IMR-90 (cell line): Measurements from ENCODE around the gene KIFAP3. TPM values are rescaled to one million over a fixed set of nuclear protein-coding genes. Genes with fewer than 3 reads are reported as not detected.

ENCODE experiments used
- ATAC-seq: fragments of 200-7000 bp; cut with Tn5 transposase; 2 replicates; pipeline ENCODE4 v1.9.1; 2020; ENCODE audit warnings: low read depth, mild to moderate bottlenecking, moderate library complexity
- BruUV-seq: library from RNA; stranded (reverse); fragments of 400-500 nt; replicated peaks from 2 replicates; lab custom pipeline; 2021; lab: Mats Ljungman, UMichigan
- CTCF ChIA-PET: fragments of 300-600 bp; formaldehyde crosslinking; extraction: SDS; loops from one replicate; lab custom pipeline; 2021; ENCODE audit warnings: antibody characterized with exemption; lab: Yijun Ruan, JAX
- POLR2A ChIA-PET: fragments of 300-600 bp; sonication (Branson Sonifier 250); formaldehyde crosslinking; loops from one replicate; lab custom pipeline; 2022; ENCODE audit warnings: antibody characterized with exemption; ENCODE audit not compliant: unreplicated experiment; lab: Charles Lee
- DNase-seq: peaks from one replicate; pipeline ENCODE4 v3.0.0; 2013
- H2AFZ ChIP-seq: replicated peaks from 2 replicates; pipeline ENCODE3; 2013; ENCODE audit warnings: low read length, mild to moderate bottlenecking; ENCODE audit not compliant: poor library complexity
- H2AK5ac ChIP-seq: 2 replicates; pipeline ENCODE4 v1.6.1; 2013; ENCODE audit warnings: low read depth, low read length, inconsistent platforms
- H2AK9ac ChIP-seq: replicated peaks from 2 replicates; pipeline ENCODE3; 2013; ENCODE audit warnings: mild to moderate bottlenecking, low read depth, low read length, moderate library complexity; ENCODE audit not compliant: poor library complexity
- H2BK120ac ChIP-seq: 2 replicates; pipeline ENCODE4 v1.6.1; 2013; ENCODE audit warnings: low read depth, low read length, inconsistent platforms
- H2BK15ac ChIP-seq: 3 replicates; pipeline ENCODE4 v1.6.1; 2013; ENCODE audit warnings: low read depth, low read length, inconsistent platforms
- H2BK20ac ChIP-seq: 2 replicates; pipeline ENCODE4 v1.6.1; 2013; ENCODE audit warnings: low read depth, mild to moderate bottlenecking, inconsistent platforms, low read length, moderate library complexity
- H2BK5ac ChIP-seq: 2 replicates; pipeline ENCODE4 v1.6.1; 2013; ENCODE audit warnings: mild to moderate bottlenecking, low read depth, low read length, inconsistent platforms; ENCODE audit not compliant: poor library complexity, severe bottlenecking
- H3K14ac ChIP-seq: replicated peaks from 2 replicates; pipeline ENCODE4 v1.6.1; 2013; ENCODE audit warnings: low read depth, low read length, inconsistent platforms
- H3K18ac ChIP-seq: 2 replicates; pipeline ENCODE4 v1.6.1; 2013; ENCODE audit warnings: low read depth, low read length, control low read depth
- H3K23ac ChIP-seq: 2 replicates; pipeline ENCODE4 v1.6.1; 2013; ENCODE audit warnings: low read depth, low read length, inconsistent platforms
- H3K27ac ChIP-seq: 2 replicates; pipeline ENCODE4 v1.5.1; 2013; ENCODE audit warnings: mild to moderate bottlenecking, control low read depth, low read length; ENCODE audit not compliant: insufficient read depth
- H3K27me3 ChIP-seq: 2 replicates; pipeline ENCODE4 v1.6.1; 2013; ENCODE audit warnings: low read length; ENCODE audit not compliant: control insufficient read depth, insufficient read depth
- H3K36me3 ChIP-seq: 2 replicates; pipeline ENCODE4 v1.6.1; 2013; ENCODE audit warnings: low read length, mixed read lengths; ENCODE audit not compliant: control insufficient read depth, insufficient read depth
- H3K4ac ChIP-seq: 2 replicates; pipeline ENCODE4 v1.6.1; 2013; ENCODE audit warnings: low read depth, low read length, inconsistent platforms
- H3K4me1 ChIP-seq: 2 replicates; pipeline ENCODE4 v1.6.1; 2013; ENCODE audit warnings: low read length, mixed read lengths; ENCODE audit not compliant: control insufficient read depth, insufficient read depth
- H3K4me2 ChIP-seq: 2 replicates; pipeline ENCODE4 v1.6.1; 2013; ENCODE audit warnings: low read depth, mild to moderate bottlenecking, control low read depth, low read length, moderate library complexity
- H3K4me3 ChIP-seq: 2 replicates; pipeline ENCODE4 v1.5.1; 2013; ENCODE audit warnings: low read depth, mild to moderate bottlenecking, control low read depth, low read length, moderate library complexity; ENCODE audit not compliant: insufficient read depth
- H3K56ac ChIP-seq: 2 replicates; pipeline ENCODE4 v1.6.1; 2013; ENCODE audit warnings: low read length, inconsistent platforms; ENCODE audit not compliant: insufficient read depth; ENCODE audit errors: extremely low read depth
- H3K79me1 ChIP-seq, 2 experiments: 2 replicates each; pipeline ENCODE4 v1.6.1; 2013; ENCODE audit warnings: low read length in 2 of 2, inconsistent platforms in 1 of 2, low read depth in 1 of 2
- H3K9ac ChIP-seq: 2 replicates; pipeline ENCODE4 v1.6.1; 2013; ENCODE audit warnings: low read depth, low read length, control low read depth
- H3K9me1 ChIP-seq: 2 replicates; pipeline ENCODE4 v1.6.1; 2013; ENCODE audit warnings: low read length, inconsistent platforms; ENCODE audit not compliant: insufficient read depth
- H3K9me3 ChIP-seq: 2 replicates; pipeline ENCODE4 v1.6.1; 2013; ENCODE audit warnings: low read length; ENCODE audit not compliant: control insufficient read depth, insufficient read depth
- H4K20me1 ChIP-seq: 2 replicates; pipeline ENCODE4 v1.6.1; 2013; ENCODE audit warnings: low read length, inconsistent platforms; ENCODE audit not compliant: insufficient read depth
- H4K5ac ChIP-seq: 2 replicates; pipeline ENCODE4 v1.6.1; 2013; ENCODE audit warnings: mild to moderate bottlenecking, low read depth, low read length, control low read depth
- H4K8ac ChIP-seq, 2 experiments: 2 replicates each; pipeline ENCODE4 v1.6.1; 2013; ENCODE audit warnings: low read depth in 2 of 2, low read length in 2 of 2, control low read depth in 1 of 2, inconsistent platforms in 1 of 2
- H4K91ac ChIP-seq: 2 replicates; pipeline ENCODE4 v1.6.1; 2013; ENCODE audit warnings: low read depth, low read length, inconsistent platforms; ENCODE audit not compliant: insufficient read depth
- CHD1 ChIP-seq: IDR thresholded peaks from 2 replicates; pipeline ENCODE4 v1.6.1; 2012; ENCODE audit warnings: low read depth, low read length, improper control_type of control experiment
- CTCF ChIP-seq: conservative IDR thresholded peaks from 2 replicates; pipeline ENCODE4 v1.5.1; 2012; ENCODE audit warnings: mild to moderate bottlenecking, low read depth, low read length, improper control_type of control experiment
- ELK1 ChIP-seq: fragments of 150-350 bp; IDR thresholded peaks from 2 replicates; pipeline ENCODE4 v1.6.1; 2016; ENCODE audit warnings: low read depth, mild to moderate bottlenecking, low read length, moderate library complexity, borderline replicate concordance
- FOS ChIP-seq: fragments of 150-350 bp; IDR thresholded peaks from 2 replicates; pipeline ENCODE4 v1.6.1; 2016; ENCODE audit warnings: low read depth, low read length
- MAFK ChIP-seq: IDR thresholded peaks from 2 replicates; pipeline ENCODE4 v1.6.1; 2012; ENCODE audit warnings: low read depth, low read length, improper control_type of control experiment
- MXI1 ChIP-seq: IDR thresholded peaks from 2 replicates; pipeline ENCODE4 v1.6.1; 2012; ENCODE audit warnings: low read depth, mild to moderate bottlenecking, low read length, moderate library complexity, borderline replicate concordance
- NFE2L2 ChIP-seq: fragments of 150-350 bp; IDR thresholded peaks from 2 replicates; pipeline ENCODE4 v1.6.1; 2016; ENCODE audit warnings: low read depth, mild to moderate bottlenecking, low read length
- POLR2A ChIP-seq: IDR thresholded peaks from 2 replicates; pipeline ENCODE4 v1.6.1; 2012; ENCODE audit warnings: mild to moderate bottlenecking, low read depth, low read length
- RFX5 ChIP-seq: IDR thresholded peaks from 2 replicates; pipeline ENCODE4 v1.8.0; 2012; ENCODE audit warnings: low read depth, mild to moderate bottlenecking, low read length, moderate library complexity
- SMC3 ChIP-seq: fragments of 150-350 bp; IDR thresholded peaks from 2 replicates; pipeline ENCODE4 v1.6.1; 2016; ENCODE audit warnings: low read depth, mild to moderate bottlenecking, antibody characterized with exemption, low read length, moderate library complexity
- WGBS, 2 experiments: methylation state at CpG; one replicate each; pipeline versions ENCODE4 v1.1.5 to v1.1.7; 2013; ENCODE audit warnings: missing lambda C conversion rate in 2 of 2; ENCODE audit not compliant: insufficient read length in 1 of 2; ENCODE audit errors: extremely low coverage in 2 of 2; 5-methylcytosine and 5-hydroxymethylcytosine counted together
- dilution Hi-C: fragments of 300-500 bp; cut with HindIII; formaldehyde crosslinking; loops from one replicate; pipeline ENCODE4 v1.14.3; 2018; ENCODE audit warnings: low sequenced_read_pairs; ENCODE audit not compliant: unreplicated experiment
- in situ Hi-C: fragments of 300-500 bp; cut with MboI; formaldehyde crosslinking; loops from 3 replicates; pipeline ENCODE4 v1.14.3; 2019; ENCODE audit warnings: low sequenced_read_pairs, inconsistent platforms, mixed read lengths
- intact Hi-C: fragments of 100-400 bp; cut with micrococcal nuclease; formaldehyde crosslinking; loops from 2 replicates; pipeline ENCODE4 v1.10.0; 2022
- polyA plus RNA-seq, 3 experiments: library from polyadenylated mRNA; depleted of rRNA; stranded (reverse); fragments of >200 nt; gene quantifications; 2 replicates each; pipeline ENCODE4 v1.2.3, GENCODE V29; 2012; ENCODE audit warnings: low replicate concordance in 1 of 3
- total RNA-seq: library from RNA; depleted of rRNA; stranded (reverse); fragments of >200 nt; gene quantifications from 2 replicates; pipeline ENCODE4 v1.2.3, GENCODE V29; 2012

Gene KIFAP3
- total and polyA plus RNA-seq, 2 of the 4 experiments (the other 2 are of a cell fraction): 10.5 to 10.9 TPM

- no peak overlapping the region for H2BK120ac ChIP-seq
- H2BK5ac ChIP-seq: no peak overlapping the region
- H2AK9ac ChIP-seq: no peak overlapping the region
- no peak overlapping the region for H3K14ac ChIP-seq
- H3K27me3 ChIP-seq: no peaks in the 10 kb centered on the region
- no peak for TF ChIP-seq POLR2A
- no peak for TF ChIP-seq MXI1
- TF ChIP-seq RFX5: no peak
- no peak for TF ChIP-seq ELK1
- TF ChIP-seq NFE2L2: no peak
- no peak for TF ChIP-seq FOS
- TF ChIP-seq SMC3: no peak
- no peak for TF ChIP-seq MAFK
- TF ChIP-seq CHD1: no peak
- no peak for TF ChIP-seq CTCF
- no peaks in the 10 kb centered on the region for H3K79me1 ChIP-seq
- no peaks in the 10 kb centered on the region for H4K20me1 ChIP-seq
- ChIA-PET CTCF (no interaction called here), POLR2A (no interaction called here)
- H4K8ac ChIP-seq: no peak overlapping the region
- no peak overlapping the region for H3K23ac ChIP-seq
- WGBS, 2 experiments: no CpG with 5 or more reads among the region's 2 CpGs
- H3K27ac ChIP-seq: no peak overlapping the region
- H2AFZ ChIP-seq: no peak overlapping the region
- H3K4me2 ChIP-seq: no peak overlapping the region
- H3K9me3 ChIP-seq: no peaks in the 10 kb centered on the region
- H3K4ac ChIP-seq: no peak overlapping the region
- H3K36me3 ChIP-seq: no peaks in the 10 kb centered on the region
- ATAC-seq (no peak), DNase-seq (no peak)
- no peak overlapping the region for H2BK15ac ChIP-seq
- H2AK5ac ChIP-seq: no peak overlapping the region
- H3K9me1 ChIP-seq: no peaks in the 10 kb centered on the region
- H3K4me1 ChIP-seq: no peaks in the 10 kb centered on the region
- H3K56ac ChIP-seq: no peak overlapping the region
- H4K5ac ChIP-seq: no peak overlapping the region
- H2BK20ac ChIP-seq: no peak overlapping the region
- no peak overlapping the region for H4K91ac ChIP-seq
- dilution Hi-C loops (no loop called here), in situ Hi-C loops (no loop called here), intact Hi-C loops (no loop called here)
- no peak overlapping the region for H3K9ac ChIP-seq
- H3K4me3 ChIP-seq: no peak overlapping the region
- H3K18ac ChIP-seq: no peak overlapping the region
- no TSS peak for BruUV-seq
Observed at GRCh38 chr1:170085091-170085490, 10.6 kb upstream of the KIFAP3 start.
